ENCODE measurements around the gene COPS2. TPM values are rescaled to one million over a fixed set of nuclear protein-coding genes. Genes with fewer than 3 reads are reported as not detected.
"Not testable (repeated sequence)": the region's sequence is repeated elsewhere in the genome, so short reads cannot be mapped to it uniquely, and the experiment has no call there.

Gene COPS2
- total RNA-seq, 4 donors from 2014 or later, result 64.2 to 79.1 (median 70.2) TPM

- no peak overlapping the region for H3K27ac ChIP-seq
- H3K4me3 ChIP-seq, result no peak overlapping the region
- no peaks in the 10 kb centered on the region for H3K9me3 ChIP-seq
- H3K36me3 ChIP-seq, result no peaks in the 10 kb centered on the region
- TF ChIP-seq CTCF (IDR thresholded peaks at IDR 0.05) (no peak), EP300 (IDR thresholded peaks at IDR 0.05) (no peak)
- no peaks in the 10 kb centered on the region for H3K27me3 ChIP-seq
- ATAC-seq, result no peak
- no peaks in the 10 kb centered on the region for H3K4me1 ChIP-seq
- WGBS, 2 donors (ENCODE audit: low coverage in 1 of 2), result 40% methylated on average over 1 of the region's 1 CpG; no CpG with 5 or more reads in 1 of the 2 donors
Measured at GRCh38 chr15:49082960-49083359, 72.4 kb downstream of the COPS2 start.

GRCh38 chr15:49079340-49080039 is 75.9 kb downstream of the COPS2 start:
- Histone ChIP-seq H3K27me3 (no peaks in the 10 kb centered on the region), H3K4me3 (no peak overlapping the region), H3K4me1 (no peaks in the 10 kb centered on the region), H3K27ac (no peak overlapping the region), H3K36me3 (no peaks in the 10 kb centered on the region), H3K9me3 (no peaks in the 10 kb centered on the region)
- ATAC-seq, result no peak
- WGBS, 2 donors (ENCODE audit: low coverage in 1 of 2), result 85 to 94% methylated on average over 3 to 5 of the region's 23 CpGs
- TF ChIP-seq EP300 (IDR thresholded peaks at IDR 0.05), result no peak

DNA sequence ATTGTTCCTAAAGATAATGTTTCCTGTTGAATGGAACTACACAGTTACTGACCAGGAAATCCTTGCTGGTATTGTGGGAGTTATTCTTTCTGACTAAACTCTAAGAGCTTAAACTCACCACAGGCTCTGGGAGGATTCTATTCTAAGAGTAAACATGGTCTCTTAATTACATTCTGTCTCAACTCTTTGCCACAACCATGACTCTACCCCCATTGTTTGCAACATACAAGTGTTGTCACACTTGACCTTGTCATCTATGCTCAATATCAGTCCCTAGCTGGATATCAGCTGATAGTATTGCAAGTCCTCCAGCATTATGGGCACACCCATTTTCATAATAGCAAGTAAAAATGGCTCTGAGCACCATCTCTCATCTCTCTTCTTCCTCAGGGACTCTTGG is 79.5 kb downstream of the COPS2 start:
- H3K4me3 ChIP-seq, result no peak overlapping the region
- TF ChIP-seq EP300 (IDR thresholded peaks at IDR 0.05) (no peak), POLR2AphosphoS5 (IDR thresholded peaks at IDR 0.05) (no peak), CTCF (IDR thresholded peaks at IDR 0.05) (no peak), POLR2A (IDR thresholded peaks at IDR 0.05) (no peak)
- ATAC-seq, result no peak
- no peaks in the 10 kb centered on the region for H3K27me3 ChIP-seq
- no peaks in the 10 kb centered on the region for H3K9me3 ChIP-seq
- H3K27ac ChIP-seq, result no peak overlapping the region
- no peaks in the 10 kb centered on the region for H3K36me3 ChIP-seq
- H3K4me1 ChIP-seq, result no peaks in the 10 kb centered on the region

DNA sequence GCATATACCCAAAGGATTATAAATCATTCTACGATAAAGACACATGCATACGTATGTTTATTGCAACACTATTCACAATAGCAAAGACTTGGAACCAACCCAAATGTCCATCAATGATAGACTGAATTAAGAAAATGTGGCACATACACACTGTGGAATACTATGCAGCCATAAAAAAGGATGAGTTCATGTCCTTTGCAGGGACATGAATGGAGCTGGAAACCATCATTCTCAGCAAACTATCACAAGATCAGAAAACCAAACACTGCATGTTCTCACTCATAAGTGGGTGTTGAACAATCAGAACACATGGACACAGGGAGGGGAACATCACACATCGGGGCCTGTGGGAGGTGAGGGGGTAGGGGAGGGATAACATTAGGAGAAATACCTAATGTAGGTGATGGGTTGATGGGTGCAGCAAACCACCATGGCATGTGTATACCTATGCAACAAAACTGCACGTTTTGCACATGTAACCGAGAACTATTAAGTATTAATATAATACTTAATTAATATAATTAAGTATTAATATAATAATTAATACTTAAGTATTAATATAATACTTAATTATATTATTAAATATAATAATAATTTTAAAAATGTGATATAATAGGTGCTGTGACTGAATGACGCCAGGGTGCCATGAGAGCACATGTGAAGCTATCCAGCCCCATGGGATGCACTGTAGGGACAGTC is 80.7 kb downstream of the COPS2 start:
- H3K4me1 ChIP-seq, H3K27ac ChIP-seq, ATAC-seq, H3K36me3 ChIP-seq, H3K27me3 ChIP-seq, H3K9me3 ChIP-seq, H3K4me3 ChIP-seq: not testable (repeated sequence)
- WGBS, 2 donors (ENCODE audit: low coverage in 1 of 2), result 78 to 87% methylated on average over 5 to 6 of the region's 6 CpGs

Small RNA genes lying within 50 kb of the gene (small RNA-seq; reads per million reads assigned to genes)
- 0 reads per million in 4 donors for gene MIR4716
- gene RF00019, result 0 reads per million in 4 donors
- gene RN7SL307P, result 0 reads per million in 4 donors

Other genes starting within 250 kb of the COPS2 start
- gene SHC4, start 191.7 kb downstream of the COPS2 start, total RNA-seq, result 1 to 10 TPM; 1.4 to 4.2 (median 2.1) TPM
- 10 to 100 TPM; 43.3 to 65.4 (median 63.0) TPM for gene SECISBP2L, start 109.2 kb downstream of the COPS2 start, total RNA-seq
- gene GALK2, start 14.6 kb upstream of the COPS2 start, total RNA-seq, result 10 to 100 TPM; 30.0 to 54.8 (median 43.8) TPM

All from gastroesophageal sphincter (tissue), 4 donors.